Heart left ventricle (tissue), 13 donors: ENCODE results near the gene PCBP3.

ENCODE experiments used
- POLR2A ChIP-seq, 2 donors: fragments of 450-650 bp; IDR thresholded peaks; one replicate each; pipeline ENCODE4 v1.6.1; 2017; ENCODE audit warnings: antibody characterized with exemption in 2 of 2, mild to moderate bottlenecking in 2 of 2, moderate library complexity in 2 of 2
- TF ChIP-seq, protein P1 (sequence below), 12 donors: fragments of 200-600 bp; sonication (generic) in 4 of 12; IDR thresholded peaks; one replicate each; pipeline versions ENCODE4 v1.5.0 to v1.8.0; 2018 to 2022; ENCODE audit warnings: antibody characterized with exemption in 12 of 12, mild to moderate bottlenecking in 5 of 12
- donor health status: ischemic (EF 13 %, LVEDD 7.1; RV severe dilation, severe dysfunction).
- donor health status: DM: no; HTN: yes; CAD: no.
- donor health status: DM: no; HTN: no; CAD: no.
- donor health status: ischemic (EF 25% LVEDD 6.9; RV normal size, moderate dysfunction).
- donor health status: ischemic (EF 25% LVEDD 5.7; RV mildly dilated, moderate dysfunction).
- donor health status: ischemic (EF 35%, LVEDD 5.7; RV mildly dilated, moderate dysfunction).
- donor health status: nonischemic (EF 11% LVEDD 7.7; RV severe dilation, severe dysfunction).
- donor health status: DM: yes; HTN: yes; CAD: no.
- donor health status: PGD.
- donor health status: ischemic (EF 29% LVEDD 5.4; RV normal size, mild dysfunction).
- donor health status: nonischemic (EF 23%, LVEDD 6.1; RV moderate dilation, normal function).

DNA sequence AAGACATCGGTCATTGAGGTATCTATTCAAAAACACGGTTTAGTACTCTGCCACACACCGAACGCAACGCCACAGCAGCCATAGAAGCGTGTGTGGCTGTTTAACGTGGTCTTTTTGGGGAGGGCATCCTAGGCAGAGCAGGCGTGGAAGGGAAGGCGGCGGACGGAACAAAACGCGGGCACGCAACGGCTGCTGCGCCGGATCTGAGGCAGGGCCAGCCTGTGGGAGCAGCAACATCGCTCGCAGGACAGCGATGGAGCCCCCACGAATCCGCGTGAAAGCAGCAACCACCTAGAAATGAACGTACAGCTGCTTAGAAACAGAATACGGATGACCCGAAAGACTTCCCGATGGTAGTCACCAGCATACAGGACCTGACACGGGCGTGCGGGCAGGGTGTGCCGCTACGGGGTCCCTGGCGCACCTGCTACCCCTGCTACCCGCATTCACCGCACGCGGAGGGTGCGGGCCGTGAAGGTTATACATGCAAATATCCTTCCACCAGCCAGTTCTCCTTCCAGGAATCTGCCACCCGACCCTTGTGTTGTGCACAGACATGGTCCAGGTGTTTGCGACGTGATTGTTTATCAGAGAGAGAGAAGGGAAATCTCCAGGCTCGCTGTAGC lies 223.6 kb downstream of the PCBP3 start:
- TF ChIP-seq POLR2A (IDR thresholded peaks at IDR 0.05), result no peak
- TF ChIP-seq, protein P1, sequence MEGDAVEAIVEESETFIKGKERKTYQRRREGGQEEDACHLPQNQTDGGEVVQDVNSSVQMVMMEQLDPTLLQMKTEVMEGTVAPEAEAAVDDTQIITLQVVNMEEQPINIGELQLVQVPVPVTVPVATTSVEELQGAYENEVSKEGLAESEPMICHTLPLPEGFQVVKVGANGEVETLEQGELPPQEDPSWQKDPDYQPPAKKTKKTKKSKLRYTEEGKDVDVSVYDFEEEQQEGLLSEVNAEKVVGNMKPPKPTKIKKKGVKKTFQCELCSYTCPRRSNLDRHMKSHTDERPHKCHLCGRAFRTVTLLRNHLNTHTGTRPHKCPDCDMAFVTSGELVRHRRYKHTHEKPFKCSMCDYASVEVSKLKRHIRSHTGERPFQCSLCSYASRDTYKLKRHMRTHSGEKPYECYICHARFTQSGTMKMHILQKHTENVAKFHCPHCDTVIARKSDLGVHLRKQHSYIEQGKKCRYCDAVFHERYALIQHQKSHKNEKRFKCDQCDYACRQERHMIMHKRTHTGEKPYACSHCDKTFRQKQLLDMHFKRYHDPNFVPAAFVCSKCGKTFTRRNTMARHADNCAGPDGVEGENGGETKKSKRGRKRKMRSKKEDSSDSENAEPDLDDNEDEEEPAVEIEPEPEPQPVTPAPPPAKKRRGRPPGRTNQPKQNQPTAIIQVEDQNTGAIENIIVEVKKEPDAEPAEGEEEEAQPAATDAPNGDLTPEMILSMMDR (IDR thresholded peaks at IDR 0.05), result no peak
